H1 (cell line): Measurements from ENCODE around the gene GFAP. TPM values are rescaled to one million over a fixed set of nuclear protein-coding genes. Genes with fewer than 3 reads are reported as not detected.
A peak's percentile ranks its signal among the peaks of the same experiment; 100 is the strongest.

ENCODE experiments used
- CTCF ChIA-PET: fragments of 300-600 bp; sonication (Branson Sonifier 250); formaldehyde crosslinking; loops from one replicate; lab custom pipeline; 2021; ENCODE audit not compliant: partially characterized antibody; lab: Charles Lee
- POLR2A ChIA-PET: fragments of 300-600 bp; sonication (Branson Sonifier 250); formaldehyde crosslinking; loops from one replicate; lab custom pipeline; 2021; ENCODE audit warnings: inconsistent platforms; ENCODE audit not compliant: partially characterized antibody; lab: Charles Lee
- DNase-seq, 2 experiments: peaks; one replicate each; pipeline versions ENCODE4 v3.0.0 to v3.0.0-alpha.2; 2010 to 2022; ENCODE audit warnings: low spot score in 2 of 2, low read depth in 1 of 2, mixed read lengths in 1 of 2
- FAIRE-seq: peaks from 2 replicates; lab custom pipeline; 2011; peaks lifted over from hg19 to GRCh38; lab: Jason Lieb, UNC
- H2AFZ ChIP-seq: 2 replicates; pipeline ENCODE4 v1.8.1; 2012; ENCODE audit warnings: low read length, inconsistent platforms
- H2AK5ac ChIP-seq: 2 replicates; pipeline ENCODE4 v1.6.1; 2013; ENCODE audit warnings: low read depth, low read length
- H2BK120ac ChIP-seq: replicated peaks from 2 replicates; pipeline ENCODE3; 2013; ENCODE audit warnings: low read depth, low read length, inconsistent platforms
- H2BK12ac ChIP-seq: 2 replicates; pipeline ENCODE4 v1.6.1; 2013; ENCODE audit warnings: low read depth, low read length
- H2BK15ac ChIP-seq: 2 replicates; pipeline ENCODE4 v1.6.1; 2013; ENCODE audit warnings: low read length
- H2BK20ac ChIP-seq: 2 replicates; pipeline ENCODE4 v1.6.1; 2013; ENCODE audit warnings: low read length
- H2BK5ac ChIP-seq: 2 replicates; pipeline ENCODE4 v1.6.1; 2013; ENCODE audit warnings: low read depth, low read length
- H3K14ac ChIP-seq: 2 replicates; pipeline ENCODE4 v1.6.1; 2013; ENCODE audit warnings: inconsistent platforms; ENCODE audit not compliant: insufficient read length
- H3K18ac ChIP-seq: 2 replicates; pipeline ENCODE4 v1.6.1; 2013; ENCODE audit warnings: low read length; ENCODE audit errors: extremely low read depth
- H3K23ac ChIP-seq: 2 replicates; pipeline ENCODE4 v1.6.1; 2013; ENCODE audit warnings: inconsistent platforms; ENCODE audit not compliant: insufficient read length
- H3K23me2 ChIP-seq: 2 replicates; pipeline ENCODE4 v1.6.1; 2013; ENCODE audit warnings: low read depth, low read length
- H3K27ac ChIP-seq: 2 replicates; pipeline ENCODE4 v1.6.1; 2011; ENCODE audit warnings: low read depth, low read length, inconsistent platforms
- H3K27me3 ChIP-seq, 4 experiments: replicated peaks in 1 of 4; 1 replicate in 1 of 4; 2 replicates in 3 of 4; pipeline versions ENCODE4 v1.6.1 to v1.8.1; 2011 to 2013; ENCODE audit warnings: low read length in 3 of 4, mild to moderate bottlenecking in 3 of 4, inconsistent platforms in 2 of 4, mixed read lengths in 2 of 4, moderate library complexity in 1 of 4; ENCODE audit not compliant: control insufficient read depth in 3 of 4, insufficient read depth in 3 of 4; ENCODE audit errors: extremely low read depth in 1 of 4
- H3K36me3 ChIP-seq, 4 experiments: 2 replicates each; pipeline versions ENCODE4 v1.6.1 to v1.8.1; 2011 to 2013; ENCODE audit warnings: mild to moderate bottlenecking in 4 of 4, low read length in 3 of 4, moderate library complexity in 2 of 4, control low read depth in 1 of 4, inconsistent platforms in 1 of 4; ENCODE audit not compliant: insufficient read depth in 4 of 4, control insufficient read depth in 2 of 4
- H3K4ac ChIP-seq: replicated peaks from 2 replicates; pipeline ENCODE3; 2013; ENCODE audit warnings: low read length, low read depth, mixed read lengths, inconsistent platforms; ENCODE audit not compliant: insufficient read length
- H3K4me1 ChIP-seq, 4 experiments: replicated peaks in 1 of 4; 1 replicate in 1 of 4; 2 replicates in 3 of 4; pipeline versions ENCODE4 v1.6.1 to v1.8.1; 2011 to 2013; ENCODE audit warnings: low read length in 3 of 4, inconsistent platforms in 2 of 4, mixed read lengths in 1 of 4; ENCODE audit not compliant: insufficient read depth in 4 of 4, control insufficient read depth in 3 of 4
- H3K4me2 ChIP-seq, 2 experiments: 2 replicates each; pipeline versions ENCODE4 v1.6.1 to v1.8.1; 2011 to 2013; ENCODE audit warnings: low read depth in 2 of 2, low read length in 2 of 2, control low read depth in 1 of 2, inconsistent platforms in 1 of 2, mild to moderate bottlenecking in 1 of 2; ENCODE audit not compliant: insufficient read depth in 1 of 2
- H3K4me3 ChIP-seq, 4 experiments: fragments of 200-600, 300-600 bp in 1 of 4; sonication (generic), shearing (Covaris generic), sonication (Bioruptor Twin) in 1 of 4; 2 replicates each; pipeline versions ENCODE4 v1.5.1 to v1.8.1; 2011 to 2016; ENCODE audit warnings: low read length in 4 of 4, low read depth in 3 of 4, control low read depth in 2 of 4, inconsistent platforms in 2 of 4, mild to moderate bottlenecking in 2 of 4, mixed read lengths in 1 of 4, moderate library complexity in 1 of 4; ENCODE audit not compliant: insufficient read depth in 2 of 4; ENCODE audit errors: extremely low read depth in 1 of 4
- H3K56ac ChIP-seq: replicated peaks from 2 replicates; pipeline ENCODE3; 2013; ENCODE audit warnings: low read depth, mild to moderate bottlenecking, mixed read lengths, low read length, inconsistent platforms; ENCODE audit not compliant: insufficient read length
- H3K79me1 ChIP-seq: 2 replicates; pipeline ENCODE4 v1.6.1; 2013; ENCODE audit warnings: low read depth, low read length, control low read depth
- H3K79me2 ChIP-seq, 2 experiments: 2 replicates each; pipeline versions ENCODE4 v1.6.1 to v1.8.1; 2012 to 2013; ENCODE audit warnings: low read length in 2 of 2, mild to moderate bottlenecking in 2 of 2, inconsistent platforms in 1 of 2; ENCODE audit not compliant: insufficient read depth in 2 of 2, control insufficient read depth in 1 of 2
- H3K9ac ChIP-seq, 4 experiments: replicated peaks in 1 of 4; 1 replicate in 1 of 4; 2 replicates in 3 of 4; pipeline versions ENCODE4 v1.6.1 to v1.8.1; 2011 to 2013; ENCODE audit warnings: low read depth in 3 of 4, low read length in 3 of 4, control low read depth in 2 of 4, mild to moderate bottlenecking in 2 of 4, moderate library complexity in 2 of 4, inconsistent platforms in 1 of 4; ENCODE audit errors: extremely low read depth in 1 of 4
- H3K9me3 ChIP-seq, 2 experiments: 2 replicates each; pipeline versions ENCODE4 v1.6.1 to v1.8.1; 2012 to 2013; ENCODE audit warnings: mild to moderate bottlenecking in 2 of 2, moderate library complexity in 2 of 2, control low read depth in 1 of 2, inconsistent platforms in 1 of 2, low read depth in 1 of 2, low read length in 1 of 2, mixed read lengths in 1 of 2; ENCODE audit not compliant: insufficient read depth in 2 of 2
- H4K20me1 ChIP-seq, 2 experiments: replicated peaks in 1 of 2; 2 replicates each; pipeline versions ENCODE3 to v1.8.1; 2011 to 2013; ENCODE audit warnings: inconsistent platforms in 2 of 2, low read length in 2 of 2, mild to moderate bottlenecking in 1 of 2; ENCODE audit not compliant: insufficient read depth in 2 of 2, control insufficient read depth in 1 of 2
- H4K5ac ChIP-seq: 2 replicates; pipeline ENCODE4 v1.6.1; 2013; ENCODE audit warnings: low read length, low read depth, mixed read lengths, inconsistent platforms; ENCODE audit not compliant: insufficient read length
- H4K8ac ChIP-seq: 2 replicates; pipeline ENCODE4 v1.8.0; 2013; ENCODE audit warnings: mild to moderate bottlenecking, moderate library complexity, low read length, inconsistent platforms; ENCODE audit not compliant: insufficient read depth; ENCODE audit errors: extremely low read depth
- H4K91ac ChIP-seq: replicated peaks from 2 replicates; pipeline ENCODE3; 2013; ENCODE audit warnings: low read length, mixed read lengths, inconsistent platforms; ENCODE audit not compliant: insufficient read length
- ATF2 ChIP-seq: IDR thresholded peaks from 2 replicates; pipeline ENCODE4 v1.6.1; 2012; ENCODE audit warnings: low read length, inconsistent platforms
- CREB1 ChIP-seq: IDR thresholded peaks from 2 replicates; pipeline ENCODE4 v1.6.1; 2012; ENCODE audit warnings: inconsistent platforms
- EGR1 ChIP-seq: IDR thresholded peaks from 2 replicates; pipeline ENCODE4 v1.6.1; 2011; ENCODE audit warnings: low read depth, low read length, borderline replicate concordance
- FOSL1 ChIP-seq: IDR thresholded peaks from 2 replicates; pipeline ENCODE4 v1.6.1; 2011; ENCODE audit warnings: mild to moderate bottlenecking, low read depth, low read length, moderate library complexity; ENCODE audit not compliant: insufficient read depth
- HDAC2 ChIP-seq, 2 experiments: fragments of 300-600 bp in 1 of 2; sonication (generic) in 1 of 2; IDR thresholded peaks; 2 replicates each; pipeline ENCODE4 v1.6.1; 2011 to 2012; ENCODE audit warnings: low read depth in 2 of 2, low read length in 2 of 2, mild to moderate bottlenecking in 2 of 2, moderate library complexity in 2 of 2, borderline replicate concordance in 1 of 2, inconsistent platforms in 1 of 2
- JUN ChIP-seq: IDR thresholded peaks from 2 replicates; pipeline ENCODE4 v1.6.1; 2011; ENCODE audit warnings: low read depth, mild to moderate bottlenecking, improper control_type of control experiment, low read length
- PHF8 ChIP-seq: fragments of 200-600 bp; sonication (generic); conservative IDR thresholded peaks from 2 replicates; pipeline ENCODE4 v1.7.1; 2012; ENCODE audit warnings: low read depth, mild to moderate bottlenecking, inconsistent platforms, low read length, moderate library complexity
- TBP ChIP-seq: IDR thresholded peaks from 2 replicates; pipeline ENCODE4 v1.6.1; 2011; ENCODE audit warnings: low read depth, low read length, improper control_type of control experiment
- WGBS, 2 experiments: shearing (Covaris generic) in 1 of 2; methylation state at CpG; one replicate each; pipeline versions ENCODE4 v1.1.6 to v1.1.7; 2013 to 2015; ENCODE audit warnings: low lambda C conversion rate in 2 of 2, mixed read lengths in 2 of 2, inconsistent platforms in 1 of 2, low coverage in 1 of 2, missing lambda C conversion rate in 1 of 2; ENCODE audit not compliant: insufficient replicate concordance in 2 of 2, insufficient coverage in 1 of 2, insufficient read length in 1 of 2; ENCODE audit errors: extremely low coverage in 1 of 2, missing lambda C conversion rate in 1 of 2; 5-methylcytosine and 5-hydroxymethylcytosine counted together
- polyA plus RNA-seq, 7 experiments: library from polyadenylated mRNA; depleted of rRNA in 3 of 7; stranded (reverse) in 5 of 7; unstranded in 2 of 7; fragments of >200 nt in 5 of 7; fragments of 200-250 nt in 2 of 7; gene quantifications; 1 replicate in 5 of 7; 2 replicates in 1 of 7; 4 replicates in 1 of 7; pipeline versions ENCODE4 v1.2.1 to v1.2.3, GENCODE V29; 2011 to 2013; ENCODE audit warnings: missing spikeins in 2 of 7, mixed read lengths in 2 of 7
- total RNA-seq: library from RNA; stranded (reverse); fragmentation: NEBNext Ultra II Directional; extraction: Animal tissue kit (Norgen Biotek cat#: 25700); gene quantifications from 2 replicates; pipeline ENCODE4 v1.2.1, GENCODE V29; 2021

The GFAP gene
- total and polyA plus RNA-seq, 2 of the 8 experiments (the other 6 are each of a cell fraction or from before 2014, with no cell fraction given) = 1.3 to 1.5 TPM

GRCh38 chr17:44904001-44904984 is 11.0 kb downstream of the GFAP start:
- Histone ChIP-seq H3K27me3 (no peaks in the 10 kb centered on the region; a peak in 1 of 7 replicates), H3K4me2 (no peak overlapping the region), H2BK12ac (0 out of 2 replicates have a peak overlapping the region, but pooled peaks have one; percentile 2), H3K79me2 (no peaks in the 10 kb centered on the region), H3K79me1 (no peaks in the 10 kb centered on the region), H2BK15ac (no peak overlapping the region; the same call in 1 of the 2 replicates), H3K23me2 (no peaks in the 10 kb centered on the region; the same call in 1 of the 2 replicates), H3K23ac (no peak overlapping the region), H2BK120ac (no peak overlapping the region), H3K4ac (no peak overlapping the region), H4K91ac (no peak overlapping the region), H3K4me1 (peaks cover 0 to 5% (median 0%) of the 10 kb centered on the region in 4 experiments; a peak in 2 of 7 replicates), H3K27ac (no peak overlapping the region), H2BK20ac (no peak overlapping the region; the same call in 1 of the 2 replicates), H3K9me3 (no peaks in the 10 kb centered on the region), H2BK5ac (no peak overlapping the region), H3K9ac (no peak overlapping the region), H3K4me3 (no peak overlapping the region), H3K18ac (no peak overlapping the region), H2AK5ac (0 out of 2 replicates have a peak overlapping the region, but pooled peaks have one; percentile 1), H3K56ac (no peak overlapping the region), H3K36me3 (no peaks in the 10 kb centered on the region), H3K14ac (no peak overlapping the region), H4K8ac (no peak overlapping the region; the same call in 1 of the 2 replicates), H2AFZ (no peak overlapping the region), H4K20me1 (no peaks in the 10 kb centered on the region), H4K5ac (no peak overlapping the region)
- DNase-seq = no peak
- FAIRE-seq = no peak
- TF ChIP-seq ATF2 (no peak), TBP (no peak), EGR1 (no peak), CREB1 (no peak), JUN (no peak), HDAC2 (IDR thresholded peaks at IDR 0.05; ENCODE audit: borderline replicate concordance in 1 of 2, low read depth in 2 of 2, low read length in 2 of 2) (no peak), FOSL1 (no peak), PHF8 (no peak)
- ChIA-PET POLR2A (interaction anchor here (1.7 to 1.8 kb wide), 2 partner anchors 10 to 62 kb away, joined by 3 to 4 read pairs; no protein-coding TSS in a partner anchor), CTCF (interaction anchor here (0.6 to 4.5 kb wide), 8 partner anchors 15 to 125 kb away, joined by 3 to 24 read pairs (median 3); no protein-coding TSS in a partner anchor)
- WGBS, 2 experiments = 90% methylated on average over 31 of the region's 35 CpGs; no CpG with 5 or more reads in 1 of the 2 experiments
